ENCODE measurements around the gene HDAC5. TPM values are rescaled to one million over a fixed set of nuclear protein-coding genes. Genes with fewer than 3 reads are reported as not detected.
A peak's percentile ranks its signal among the peaks of the same experiment; 100 is the strongest.

Gene HDAC5
- total and polyA plus RNA-seq, 2 of the 8 experiments (the other 6 are each of a cell fraction or from before 2014, with no cell fraction given), result 48.5 to 54.4 TPM

GRCh38 chr17:44070455-44071197 is 52.8 kb downstream of the HDAC5 start, which contains the start of gene G6PC3:
G6PC3 (plus strand) TSS chr17:44070735; CDS start chr17:44070966, 231 bp downstream.
- CTCF ChIA-PET (ENCODE audit: partially characterized antibody), result interaction anchor here (0.6 to 7.1 kb wide), 4 partner anchors 15 to 81 kb away, joined by 3 to 71 read pairs (median 4); no protein-coding TSS in a partner anchor
- H2AFZ ChIP-seq (ENCODE audit: low read length), result 0 out of 2 replicates have a peak within 1 kb of the TSS, but pooled peaks have one; percentile 47
- TF ChIP-seq GABPA (IDR thresholded peaks at IDR 0.05; ENCODE audit: borderline replicate concordance, insufficient read depth, low read length), result no peak; the same call in 1 of the 2 replicates
- TF ChIP-seq ZNF274 (IDR thresholded peaks at IDR 0.05; ENCODE audit: borderline replicate concordance, extremely low read depth, low read length), result no peak
- peak; percentile 30 for TF ChIP-seq ASH2L (IDR thresholded peaks at IDR 0.05; ENCODE audit: low read length)
- TF ChIP-seq SIN3A (conservative IDR thresholded peaks at IDR 0.05 in 1 of 2, IDR thresholded peaks at IDR 0.05 in 1 of 2; ENCODE audit: low read depth in 1 of 2, low read length in 2 of 2), result peak; percentile 72 to 94; a peak in 3 of 4 replicates
- no peak for TF ChIP-seq CBX8 (IDR thresholded peaks at IDR 0.05; ENCODE audit: borderline replicate concordance, low read depth, low read length)

More at GRCh38 chr17:44070455-44071197, 52.8 kb downstream of the HDAC5 start, which contains the start of gene G6PC3:
- H4K91ac ChIP-seq (replicated peaks; ENCODE audit: insufficient read length, low read length), result peak within 1 kb of the TSS; percentile 84
- H3K79me1 ChIP-seq (ENCODE audit: low read depth, low read length), result no peaks in the 10 kb centered on the region
- peak within 1 kb of the TSS; percentile 74 for H4K5ac ChIP-seq (ENCODE audit: insufficient read length, low read depth, low read length)
- 2% methylated on average over 32 of the region's 53 CpGs; no CpG with 5 or more reads in 1 of the 2 experiments for WGBS, 2 experiments (ENCODE audit: extremely low coverage in 1 of 2, insufficient coverage in 1 of 2, insufficient read length in 1 of 2, insufficient replicate concordance in 2 of 2, low coverage in 1 of 2, low lambda C conversion rate in 2 of 2, missing lambda C conversion rate in 1 of 2)
- H3K23ac ChIP-seq (ENCODE audit: insufficient read length), result no peak within 1 kb of the TSS
- H2BK120ac ChIP-seq (replicated peaks; ENCODE audit: low read depth, low read length), result no peak within 1 kb of the TSS
- H4K20me1 ChIP-seq (replicated peaks in 1 of 2; ENCODE audit: control insufficient read depth in 1 of 2, insufficient read depth in 2 of 2, low read length in 2 of 2), result peaks cover 0 to 4% of the 10 kb centered on the region in 2 experiments
- peak within 1 kb of the TSS; percentile 77 to 87 for H3K4me2 ChIP-seq (ENCODE audit: insufficient read depth in 1 of 2, low read depth in 2 of 2, low read length in 2 of 2)
- H3K23me2 ChIP-seq (ENCODE audit: low read depth, low read length), result peaks cover 10% of the 10 kb centered on the region
- peak; percentile 95 to 96 for DNase-seq (ENCODE audit: low read depth in 1 of 2, low spot score in 2 of 2)
- H3K56ac ChIP-seq (replicated peaks; ENCODE audit: insufficient read length, low read depth, low read length), result peak within 1 kb of the TSS; percentile 13
- H3K27ac ChIP-seq (ENCODE audit: low read depth, low read length), result peak within 1 kb of the TSS; percentile 96
- H3K27me3 ChIP-seq (replicated peaks in 1 of 4; ENCODE audit: control insufficient read depth in 3 of 4, extremely low read depth in 1 of 4, insufficient read depth in 3 of 4, low read length in 3 of 4), result no peaks in the 10 kb centered on the region
- H3K4me1 ChIP-seq (replicated peaks in 1 of 4; ENCODE audit: control insufficient read depth in 3 of 4, insufficient read depth in 4 of 4, low read length in 3 of 4), result peaks cover 0 to 4% (median under 1%) of the 10 kb centered on the region in 4 experiments; a peak in 4 of 7 replicates
- no peaks in the 10 kb centered on the region for H3K9me3 ChIP-seq (ENCODE audit: insufficient read depth in 2 of 2, low read depth in 1 of 2, low read length in 1 of 2)
- H2BK15ac ChIP-seq (ENCODE audit: low read length), result no peak within 1 kb of the TSS
- no peak for FAIRE-seq
- POLR2A ChIA-PET (ENCODE audit: partially characterized antibody), result interaction anchor here (0.6 to 4.2 kb wide), 6 partner anchors 12 to 91 kb away, joined by 3 to 33 read pairs (median 4); partner anchors contain the start of gene HDAC5
- H3K9ac ChIP-seq (replicated peaks in 1 of 4; ENCODE audit: extremely low read depth in 1 of 4, low read depth in 3 of 4, low read length in 3 of 4), result peak within 1 kb of the TSS; percentile 55 to 88 (median 72)
- H3K36me3 ChIP-seq (ENCODE audit: control insufficient read depth in 2 of 4, insufficient read depth in 4 of 4, low read length in 3 of 4), result peaks cover 7 to 14% (median 10%) of the 10 kb centered on the region in 4 experiments; a peak in 6 of 8 replicates
- H3K14ac ChIP-seq (ENCODE audit: insufficient read length), result no peak within 1 kb of the TSS
- H2BK5ac ChIP-seq (ENCODE audit: low read depth, low read length), result peak within 1 kb of the TSS; percentile 88
- no peak within 1 kb of the TSS for H2BK20ac ChIP-seq (ENCODE audit: low read length)
- peak within 1 kb of the TSS; percentile 50 to 86 (median 82) for H3K4me3 ChIP-seq (ENCODE audit: extremely low read depth in 1 of 4, insufficient read depth in 2 of 4, low read depth in 3 of 4, low read length in 4 of 4)
- H3K4ac ChIP-seq (replicated peaks; ENCODE audit: insufficient read length, low read depth, low read length), result peak within 1 kb of the TSS; percentile 55
- peak within 1 kb of the TSS; percentile 84; the same call in 1 of the 2 replicates for H3K18ac ChIP-seq (ENCODE audit: extremely low read depth, low read length)
- H3K79me2 ChIP-seq (ENCODE audit: control insufficient read depth in 1 of 2, insufficient read depth in 2 of 2, low read length in 2 of 2), result peaks cover 4 to 23% of the 10 kb centered on the region in 2 experiments
- peak within 1 kb of the TSS; percentile 45; the same call in 1 of the 2 replicates for H2BK12ac ChIP-seq (ENCODE audit: low read depth, low read length)
- H4K8ac ChIP-seq (ENCODE audit: extremely low read depth, insufficient read depth, low read length), result peak within 1 kb of the TSS; percentile 91; the same call in 1 of the 2 replicates
- H2AK5ac ChIP-seq (ENCODE audit: low read depth, low read length), result no peak within 1 kb of the TSS

All from H1 (cell line).